COR-L47 (cell line): ENCODE results near the gene CMIP.

ENCODE experiments used
- DNase-seq: peaks from one replicate; lab custom pipeline; 2025; lab: John Stamatoyannopoulos, UW

Gene CMIP

DNA sequence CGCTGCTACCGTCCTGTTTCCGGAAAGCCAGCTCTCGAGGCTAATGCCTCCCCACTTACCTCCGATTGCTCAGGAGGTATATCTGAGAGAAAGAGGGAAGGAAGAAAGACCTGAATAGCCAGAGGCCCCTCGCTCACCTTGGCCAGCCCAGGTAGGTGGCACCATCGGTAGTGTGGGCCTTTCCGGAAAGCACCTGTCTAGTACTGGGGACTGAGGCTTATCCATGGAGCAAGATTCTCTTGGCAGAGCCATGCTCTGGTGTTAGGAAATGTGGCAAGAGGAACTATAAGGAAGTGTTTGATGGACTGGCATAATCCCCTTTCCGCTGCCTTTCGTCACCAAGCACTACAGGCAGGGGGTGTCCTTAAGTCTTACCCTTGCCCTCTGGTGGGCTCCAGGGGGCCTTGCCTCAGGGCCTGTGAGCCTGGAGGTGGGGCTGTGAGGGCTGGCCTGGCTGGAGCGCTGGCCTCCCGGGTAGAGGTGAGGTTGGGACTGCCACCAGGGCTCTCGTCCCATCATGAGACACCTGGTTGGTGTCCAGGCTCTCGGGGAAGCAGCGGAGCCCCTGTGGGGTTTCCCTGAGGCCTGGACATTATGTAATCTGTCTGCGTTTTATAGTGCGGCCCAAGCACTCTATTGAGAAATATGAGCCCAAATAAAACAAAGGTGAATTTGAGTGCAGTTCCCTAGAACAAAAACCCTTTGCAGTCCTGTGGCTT is 2.9 kb downstream of the CMIP start:
- DNase-seq: no peak

DNA sequence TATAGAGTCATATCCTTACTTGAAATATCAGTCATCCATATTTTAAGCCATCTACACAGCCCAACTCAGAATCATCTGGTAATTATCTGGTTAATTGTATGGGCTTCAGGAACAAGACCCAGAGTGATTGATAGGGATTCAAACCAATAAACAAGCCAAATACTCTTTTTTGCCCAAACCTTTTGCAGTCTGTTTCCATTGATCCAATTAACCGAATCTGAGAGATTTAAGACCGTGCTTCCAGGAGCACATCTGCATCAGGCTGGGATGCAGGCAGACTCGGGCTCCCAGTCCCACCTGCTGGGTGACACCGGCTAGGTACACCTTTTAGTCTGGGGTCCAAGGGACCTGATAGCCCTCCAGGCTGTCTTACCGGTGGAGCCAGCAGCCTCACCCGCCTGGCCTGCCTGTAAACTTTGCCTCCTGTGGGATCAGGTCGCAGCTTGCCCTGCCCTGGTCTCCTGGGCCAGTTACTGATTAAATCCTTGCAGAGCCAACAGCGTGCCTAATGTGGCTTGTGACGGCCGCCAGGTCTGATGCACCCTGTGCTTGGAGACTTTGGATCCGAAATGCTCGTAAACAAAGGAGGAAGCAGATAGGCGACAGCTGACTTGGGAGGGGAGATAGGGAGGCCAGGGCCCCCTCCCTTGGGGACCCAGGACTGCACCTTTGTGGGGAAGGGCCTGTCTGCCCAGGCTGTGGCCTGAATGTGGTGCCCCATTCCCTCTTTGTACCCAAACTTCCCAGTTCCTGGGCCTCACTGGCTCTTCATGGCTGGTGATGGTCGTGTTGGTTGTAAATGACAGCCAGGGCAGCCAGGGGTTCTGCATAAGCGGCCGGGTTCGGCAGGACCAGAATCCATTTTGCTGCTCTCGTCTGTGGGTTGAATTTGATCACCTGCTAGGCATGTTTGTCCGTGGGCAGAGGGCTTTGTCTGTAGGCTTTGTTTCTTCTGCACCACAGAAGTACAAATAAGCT is 3.8 kb downstream of the CMIP start:
- no peak for DNase-seq

DNA sequence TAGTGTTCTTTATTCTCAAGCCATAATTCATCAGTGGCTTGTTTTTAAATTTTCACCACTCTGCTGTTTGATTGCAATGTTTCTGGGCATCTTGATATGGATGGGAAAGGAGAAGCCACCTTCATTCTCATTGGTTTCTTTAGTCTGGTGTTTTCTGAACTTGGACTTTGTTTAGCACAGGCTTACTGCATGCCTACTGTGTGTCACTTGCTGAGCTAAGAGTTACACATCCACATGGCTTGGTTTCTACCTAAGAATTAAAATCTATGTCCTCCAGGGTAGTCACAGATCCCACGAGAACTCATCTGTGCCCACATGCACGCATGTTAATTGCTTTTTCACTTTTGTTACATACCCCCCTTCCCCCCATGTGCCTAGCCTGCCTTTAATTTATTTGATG is 4.6 kb downstream of the CMIP start:
- DNase-seq: no peak

DNA sequence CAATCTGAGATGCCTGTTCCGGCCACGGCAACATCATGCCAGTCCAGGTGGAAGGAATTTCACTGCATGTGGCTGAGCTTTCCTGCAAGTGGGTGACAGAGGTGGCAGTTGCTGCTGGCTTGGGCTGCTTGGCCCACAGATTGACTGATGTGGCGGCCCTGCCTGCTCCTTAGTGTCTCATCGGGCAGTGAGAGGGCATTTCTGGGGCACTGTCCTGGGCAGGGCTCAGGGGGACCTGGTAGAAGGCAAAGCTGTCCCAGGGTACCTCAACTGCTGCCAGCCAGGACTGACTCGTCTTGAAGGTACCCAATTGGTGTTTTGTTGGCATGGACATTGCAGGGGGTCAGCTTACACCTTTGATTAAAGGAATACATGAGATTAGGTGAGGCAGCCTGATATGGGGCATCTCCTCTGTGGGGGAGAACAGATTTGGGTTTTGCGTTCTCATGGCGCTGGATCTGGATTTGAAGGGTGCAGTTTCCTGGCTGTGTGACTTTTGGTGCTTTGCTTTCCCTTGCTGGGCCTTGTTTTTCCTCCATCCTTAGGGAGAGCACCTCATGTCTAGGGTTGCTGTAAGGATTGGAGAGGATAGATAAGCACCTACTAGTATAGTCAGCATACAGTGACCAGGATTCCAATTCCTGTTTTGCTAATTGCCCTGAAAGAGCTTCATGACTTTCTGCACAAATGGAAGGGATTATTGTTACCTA is 5.4 kb downstream of the CMIP start:
- no peak for DNase-seq

DNA sequence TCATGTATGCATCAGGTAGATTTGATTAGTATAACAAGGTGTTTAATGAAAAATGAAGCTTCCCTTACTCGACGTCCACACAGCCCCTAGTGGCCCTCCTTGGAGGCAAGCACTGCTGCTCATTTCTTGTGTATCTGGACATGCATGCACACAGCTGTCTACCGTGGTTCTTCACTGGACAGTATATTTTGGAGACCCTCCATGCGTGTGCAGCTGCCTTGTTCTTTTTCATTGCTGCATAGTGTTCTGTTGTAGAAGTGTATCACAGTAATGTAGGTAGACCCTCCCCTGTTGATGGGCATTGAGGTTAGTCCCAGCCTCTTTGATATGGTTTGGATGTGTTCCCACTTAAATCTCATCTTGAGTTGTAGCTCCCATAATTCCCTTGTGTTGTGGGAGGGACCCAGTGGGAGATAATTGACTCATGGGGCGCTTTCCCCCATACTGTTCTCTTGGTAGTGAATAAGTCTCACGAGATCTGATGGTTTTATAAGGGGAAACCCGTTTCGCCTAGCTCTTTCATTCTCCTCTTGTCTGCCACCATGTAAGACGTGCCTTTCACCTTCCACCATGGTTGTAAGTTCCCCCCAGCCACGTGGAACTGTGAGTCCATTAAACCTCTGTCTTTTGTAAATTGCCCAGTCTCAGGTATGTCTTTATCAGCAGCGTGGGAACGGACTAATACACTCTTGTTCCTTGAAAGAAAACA is 6.3 kb downstream of the CMIP start:
- DNase-seq: no peak

DNA sequence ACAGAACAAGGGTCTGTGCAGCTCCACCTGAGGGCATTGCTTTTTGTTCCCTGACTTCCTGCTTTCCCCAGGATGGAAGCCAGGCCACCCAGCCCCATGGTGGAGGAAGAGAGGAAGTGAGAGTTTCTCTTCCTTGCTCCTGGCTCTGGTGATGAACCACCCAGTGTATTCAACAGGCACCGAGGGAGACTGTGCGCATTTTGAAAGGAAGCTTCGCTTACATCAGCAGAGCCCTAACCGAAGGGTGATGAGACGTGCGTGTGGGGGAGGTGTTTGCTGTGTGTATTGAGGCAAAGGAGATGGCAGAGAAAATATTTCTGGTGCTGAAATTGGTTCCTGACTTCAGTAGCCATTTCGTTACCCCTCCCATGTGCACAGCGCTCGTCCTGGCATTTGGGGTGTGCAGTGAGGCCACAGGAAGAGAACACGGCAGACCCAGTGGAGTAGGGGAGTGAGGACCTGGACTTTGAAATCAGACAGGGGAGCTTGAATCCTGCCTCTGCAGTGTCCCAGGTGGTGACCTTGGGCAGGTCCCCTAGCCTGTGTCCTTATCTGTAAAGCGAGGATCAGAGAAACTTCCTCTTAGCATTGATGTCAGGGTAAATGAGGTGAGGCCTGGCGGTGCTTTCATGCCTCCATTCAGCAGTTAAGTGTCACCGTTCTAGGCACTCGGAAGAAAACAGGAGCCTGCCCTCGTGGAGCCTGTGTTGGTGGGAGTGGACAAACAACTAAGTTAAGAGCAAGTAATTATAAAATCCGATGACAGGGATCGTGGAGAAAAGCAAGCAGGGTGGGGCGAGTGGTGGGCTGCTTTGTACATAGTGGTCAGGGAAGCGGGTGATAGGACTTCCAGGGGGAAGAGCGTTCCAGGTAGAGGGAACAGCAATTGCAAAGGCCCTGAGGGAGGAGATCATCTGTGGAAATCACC is 7.4 kb downstream of the CMIP start:
- DNase-seq: no peak

DNA sequence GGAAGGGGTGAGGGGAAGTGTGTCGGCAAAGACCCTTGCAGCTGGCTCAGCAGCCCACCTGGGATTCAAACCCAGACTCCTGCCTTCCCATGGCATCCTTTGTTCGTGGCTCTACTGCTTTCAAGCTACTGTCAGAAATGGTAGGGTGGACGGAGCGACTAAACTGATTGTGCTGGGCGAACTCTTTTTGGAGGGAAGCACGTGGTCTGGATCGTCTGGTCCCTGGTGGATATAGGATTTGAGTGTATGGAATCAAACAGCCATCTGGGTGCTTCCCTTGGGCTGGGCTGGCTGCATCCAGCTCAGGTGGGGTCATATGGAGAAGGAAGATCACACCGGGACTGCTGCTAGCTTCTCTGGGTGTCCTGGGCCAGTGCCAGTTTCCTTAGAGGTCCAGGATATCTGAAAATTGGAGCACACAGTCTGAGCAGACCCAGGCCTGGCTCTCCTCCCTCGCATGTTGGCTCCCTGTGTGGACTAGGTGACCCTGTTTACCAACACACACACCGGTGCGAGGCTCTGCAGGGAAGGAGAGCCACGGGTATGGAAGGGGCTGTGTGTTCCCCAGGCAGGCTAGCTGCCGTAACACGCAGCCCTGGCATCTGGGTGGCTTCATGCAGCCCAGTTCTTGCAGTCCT is 8.6 kb downstream of the CMIP start:
- no peak for DNase-seq

DNA sequence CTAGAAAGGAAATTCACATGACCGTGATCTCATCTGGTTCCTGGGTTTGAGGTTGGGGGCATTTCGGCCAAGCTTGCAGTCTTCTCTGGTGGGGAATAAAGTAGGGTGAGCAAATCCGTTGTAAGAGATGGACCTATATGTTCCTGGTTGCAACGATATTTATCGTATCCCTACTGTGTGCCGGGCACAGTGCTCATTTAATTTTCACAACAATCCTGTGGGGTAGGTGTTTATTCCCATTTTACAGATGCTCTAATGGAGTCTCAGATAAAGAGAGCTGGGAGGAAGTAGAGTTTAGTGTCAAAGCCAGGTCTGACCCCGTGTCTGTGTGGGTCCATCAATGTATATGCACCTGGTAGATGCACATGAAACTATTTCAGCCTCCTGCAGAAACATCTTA is 9.4 kb downstream of the CMIP start:
- DNase-seq: no peak

DNA sequence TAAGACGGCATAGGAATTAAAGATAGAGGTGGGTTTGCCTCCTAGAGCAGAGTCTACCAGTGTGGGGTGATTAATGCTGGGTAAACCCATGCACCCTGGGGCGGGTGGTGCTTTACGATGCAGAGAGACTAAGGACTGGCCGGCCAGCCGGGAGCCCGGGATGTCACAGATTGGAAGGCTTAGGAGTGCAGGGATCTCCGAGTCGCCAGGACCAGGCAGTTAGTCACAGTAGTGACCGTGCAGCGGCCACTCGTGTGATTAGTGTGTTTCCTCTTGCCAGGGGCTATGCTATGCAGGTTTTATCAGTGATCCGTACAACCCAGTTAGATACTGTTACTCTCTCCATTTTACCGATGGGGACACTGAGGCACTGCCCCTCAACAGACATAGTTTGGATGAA is 10.4 kb downstream of the CMIP start:
- DNase-seq: no peak

DNA sequence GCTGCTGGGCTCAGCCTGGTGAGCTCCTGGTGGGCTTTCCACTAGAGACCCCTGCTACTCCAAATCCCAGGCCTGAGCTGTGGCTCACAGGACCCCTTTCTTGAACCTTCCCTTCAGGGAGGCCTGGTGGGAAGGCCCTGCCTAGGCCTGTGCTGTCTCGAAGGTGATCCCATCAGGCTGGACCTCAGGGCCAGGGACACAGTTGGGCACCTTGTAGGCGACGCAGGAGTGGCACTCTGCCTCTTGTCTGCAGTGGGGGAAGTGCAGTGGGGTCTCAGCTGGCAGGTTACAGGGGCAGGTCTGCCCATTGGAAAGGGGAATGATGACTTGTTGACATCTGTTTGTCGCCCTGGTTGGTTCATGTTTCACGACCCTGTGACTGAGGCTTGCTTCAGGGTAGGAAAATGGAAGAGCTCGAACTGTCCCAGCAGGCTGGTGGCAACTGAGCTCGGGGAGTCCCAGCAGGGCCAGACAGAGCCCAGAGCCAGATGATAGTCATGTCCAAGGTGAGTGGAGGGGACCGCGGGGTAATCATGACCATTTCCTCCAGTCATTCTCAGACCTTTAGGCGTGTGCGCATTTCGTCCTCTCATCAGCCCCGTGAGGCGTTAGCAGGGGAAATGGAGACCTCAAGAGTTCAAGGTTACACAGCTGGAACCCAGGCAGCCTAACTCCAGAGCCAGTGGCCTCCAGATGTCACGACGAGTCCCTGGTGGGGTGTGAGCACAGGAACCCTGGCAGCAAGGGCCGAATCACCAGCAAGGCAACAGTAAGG is 11.3 kb downstream of the CMIP start:
- no peak for DNase-seq

DNA sequence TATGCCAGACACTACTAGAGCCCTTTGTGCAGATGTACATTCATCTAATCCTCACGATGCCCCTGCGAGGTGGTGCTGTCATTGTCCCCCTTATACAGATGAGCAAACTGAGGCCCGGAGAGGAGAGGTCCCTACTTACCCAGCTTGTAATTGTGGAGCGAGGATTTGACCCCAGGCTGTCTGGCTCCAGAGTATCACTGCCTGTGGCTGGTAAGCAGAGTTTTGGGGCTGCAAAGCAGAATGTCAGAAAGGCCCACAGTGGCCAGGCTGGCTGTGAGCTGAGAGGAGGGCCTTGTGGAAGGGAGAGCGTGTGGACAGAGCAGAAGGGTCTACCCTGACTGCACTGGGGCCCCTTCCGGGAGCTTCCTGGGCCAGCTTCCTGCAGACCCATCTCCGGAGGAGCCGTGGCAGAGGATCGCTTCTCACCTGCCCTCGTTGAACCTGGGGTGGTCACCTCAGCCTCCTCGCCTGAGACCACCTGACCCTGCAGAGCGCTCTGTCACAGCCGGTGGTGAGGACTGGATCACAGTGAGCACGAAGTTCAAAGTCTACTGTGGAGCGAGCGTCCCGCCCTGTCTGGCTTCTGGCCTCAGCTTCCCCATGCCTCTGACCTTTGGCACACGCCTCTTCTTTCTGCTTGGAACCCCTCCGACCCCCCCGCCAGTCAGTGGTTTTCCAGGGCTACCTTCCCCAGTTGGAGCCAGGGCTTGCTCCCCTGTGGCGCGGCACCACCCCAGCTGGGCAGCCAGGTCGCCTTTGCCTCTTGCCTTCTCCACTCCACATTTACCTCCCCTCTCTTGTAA is 12.1 kb downstream of the CMIP start:
- no peak for DNase-seq

DNA sequence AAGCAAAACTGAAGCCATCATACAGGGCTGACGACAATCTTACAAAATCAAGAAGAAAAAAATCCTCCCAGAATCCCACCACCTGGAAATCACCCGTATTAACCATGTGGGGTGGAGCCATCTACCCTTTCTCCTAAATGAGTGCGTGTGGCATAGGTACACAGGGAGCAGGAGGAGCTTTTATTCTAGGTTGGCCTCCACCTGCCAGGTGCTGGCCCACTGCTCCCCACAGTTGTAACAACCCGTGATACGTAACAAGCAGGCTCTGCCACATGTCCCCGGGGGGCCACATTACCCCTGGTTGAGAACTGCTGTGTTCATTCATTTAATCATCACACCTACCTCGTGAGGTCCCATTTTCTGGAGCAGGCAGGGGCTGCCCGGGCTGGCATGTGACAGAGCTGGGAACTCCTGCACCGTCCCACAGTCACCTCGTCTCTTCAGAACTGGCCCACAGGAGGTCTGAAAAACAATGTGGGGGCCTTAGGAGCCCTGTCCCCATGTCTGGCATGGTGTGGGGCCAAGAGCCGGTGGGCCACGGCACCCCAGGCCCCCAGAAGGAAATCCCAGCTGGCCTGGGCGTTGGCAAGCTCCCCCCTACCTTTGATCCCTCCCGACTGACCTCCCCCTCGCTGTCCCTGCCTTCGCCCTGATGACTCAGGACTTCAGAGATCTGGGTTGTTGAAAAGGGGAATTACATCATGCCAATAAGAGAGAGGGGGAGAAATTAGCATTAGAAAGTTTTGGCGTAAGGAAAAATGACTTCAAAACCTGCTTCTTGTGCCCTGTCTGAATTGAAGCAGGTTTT is 12.9 kb downstream of the CMIP start:
- no peak for DNase-seq

DNA sequence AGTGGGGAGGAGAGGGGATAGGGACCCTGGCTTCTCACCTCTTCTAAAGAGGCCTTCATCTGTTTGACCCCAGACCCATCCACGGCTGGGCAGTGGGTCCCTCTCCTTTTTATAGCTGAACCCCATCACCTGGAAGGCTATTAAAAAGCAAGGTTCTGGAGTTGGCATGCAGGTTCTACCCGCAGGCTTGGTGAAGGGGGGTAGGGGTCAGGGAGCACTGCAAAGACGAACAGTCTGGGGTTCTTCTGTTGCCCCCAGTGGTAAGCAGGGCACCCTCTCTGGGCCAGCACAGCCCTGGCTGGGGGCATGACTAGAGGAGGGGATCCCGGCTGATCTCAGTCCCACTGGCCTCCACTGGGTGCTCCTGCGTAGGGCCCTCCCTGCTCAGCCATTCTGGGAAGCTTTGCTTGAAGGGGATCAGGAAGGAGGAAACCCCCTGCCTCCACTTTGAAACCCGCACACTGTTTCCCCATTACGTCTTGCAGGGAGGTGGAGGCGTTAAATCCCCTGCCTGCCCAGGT is 13.6 kb downstream of the CMIP start:
- no peak for DNase-seq

DNA sequence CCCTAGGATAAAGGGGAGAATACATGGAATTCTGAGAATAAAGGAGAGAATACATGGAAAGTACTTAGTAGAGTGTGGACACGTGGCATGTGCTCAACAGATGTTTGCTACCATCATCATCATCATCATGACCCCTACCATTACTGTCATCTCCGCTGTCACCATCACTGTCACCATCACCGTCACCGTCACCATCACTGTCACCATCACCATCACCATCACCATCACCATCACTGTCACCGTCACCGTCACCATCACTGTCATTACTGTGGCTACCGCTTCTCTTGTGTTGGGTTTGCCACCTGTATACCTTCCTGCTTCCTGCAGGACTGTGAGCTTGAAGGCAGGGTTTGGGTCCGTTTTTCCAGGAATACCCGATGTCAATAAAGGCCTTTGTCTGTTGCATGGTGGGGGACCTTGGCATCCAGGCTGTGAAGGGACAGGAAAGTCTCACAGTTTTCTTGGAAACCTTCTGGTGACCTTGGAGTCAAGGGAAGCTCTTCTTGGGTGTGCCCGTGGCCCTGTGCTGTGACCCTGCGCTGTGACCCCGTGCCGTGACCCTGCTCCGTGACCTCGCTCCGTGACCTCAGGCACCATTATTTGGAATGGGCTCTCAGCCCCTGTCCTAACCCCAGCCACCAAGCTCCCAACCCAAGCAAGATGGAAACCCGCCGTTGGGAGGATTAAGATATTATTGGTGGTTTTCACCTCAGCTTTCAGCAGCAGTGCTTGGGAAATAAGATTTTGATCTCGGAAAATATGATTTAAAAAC is 14.4 kb downstream of the CMIP start:
- no peak for DNase-seq

DNA sequence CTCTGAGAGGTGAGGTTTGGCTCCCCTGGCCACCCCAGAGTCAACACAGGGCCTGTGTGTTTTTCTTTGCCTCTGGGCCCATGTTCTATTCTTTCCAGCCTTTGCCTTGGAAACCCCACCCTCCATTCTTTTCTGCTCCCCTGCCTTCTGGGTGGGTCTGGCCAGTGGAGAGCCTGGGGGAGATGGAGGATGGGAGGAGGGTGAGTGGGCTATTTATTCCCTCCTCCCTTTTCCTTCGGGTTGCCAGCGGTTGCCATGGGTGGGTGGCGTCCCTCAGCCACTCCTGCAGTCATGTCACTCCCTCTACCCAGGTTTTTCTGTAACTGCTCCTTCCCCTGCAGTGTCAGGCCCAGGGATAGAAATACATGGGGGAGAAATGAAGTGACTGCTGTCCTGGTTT is 15.5 kb downstream of the CMIP start:
- DNase-seq: no peak

DNA sequence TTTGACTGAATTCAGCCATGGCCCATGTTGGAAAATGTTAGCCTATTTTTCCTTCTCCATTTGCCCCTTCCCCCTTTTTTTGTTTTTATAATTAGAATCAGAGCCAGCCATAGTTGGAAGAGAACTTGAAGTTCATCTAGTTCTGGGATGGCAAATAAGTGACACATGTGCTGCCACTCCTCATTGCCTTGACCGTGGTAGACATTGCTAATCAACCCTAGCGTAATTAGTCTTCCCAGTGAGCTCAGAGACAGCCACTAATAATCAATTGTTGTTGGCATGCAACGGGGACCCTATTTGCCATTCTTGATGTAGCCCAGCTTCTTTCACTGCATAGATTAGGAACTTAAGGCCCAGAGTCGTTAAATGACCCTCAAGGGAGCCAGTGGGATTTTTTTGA is 16.6 kb downstream of the CMIP start:
- DNase-seq: no peak

DNA sequence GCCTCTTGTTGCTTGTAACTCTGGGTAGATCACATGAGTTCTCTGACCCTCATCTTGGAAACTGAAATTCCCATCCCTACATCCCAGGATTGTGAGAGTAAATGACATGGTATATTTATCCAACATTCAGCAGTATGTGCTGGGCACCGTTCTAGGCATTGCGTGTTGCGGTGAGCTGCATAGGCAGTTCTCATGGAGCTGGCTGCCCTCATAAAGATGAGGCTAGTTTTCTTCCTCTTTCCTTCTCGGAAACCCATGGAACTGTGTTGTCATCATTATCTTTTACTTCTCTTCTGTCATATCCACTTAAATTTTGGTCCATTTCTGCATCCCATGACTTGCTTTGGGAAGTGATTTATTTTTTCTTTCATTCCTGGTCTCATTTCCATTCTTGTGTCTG is 17.2 kb downstream of the CMIP start:
- DNase-seq: no peak
